Measurements from ENCODE around the gene KCNAB1.

DNA sequence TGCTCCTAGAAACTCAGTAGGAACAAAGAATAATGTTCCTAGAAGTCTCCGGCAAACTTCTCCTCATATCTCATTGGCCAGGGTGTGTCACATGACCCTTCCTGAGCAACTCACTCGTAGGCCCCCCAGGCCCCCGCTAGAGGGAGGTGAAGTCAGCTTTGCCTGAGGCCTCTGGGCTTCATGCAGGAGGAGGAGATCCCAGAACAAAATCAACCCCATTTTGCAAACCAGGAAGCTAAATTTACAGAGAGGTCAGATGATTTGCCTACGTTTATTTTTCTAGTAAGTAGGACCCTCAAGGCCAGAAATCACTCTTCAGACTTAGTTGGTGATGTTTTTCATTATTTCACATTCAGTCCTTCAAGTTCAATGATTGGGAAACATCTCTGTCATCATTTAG is 335.5 kb downstream of the KCNAB1 start:
- TF ChIP-seq, protein P1, sequence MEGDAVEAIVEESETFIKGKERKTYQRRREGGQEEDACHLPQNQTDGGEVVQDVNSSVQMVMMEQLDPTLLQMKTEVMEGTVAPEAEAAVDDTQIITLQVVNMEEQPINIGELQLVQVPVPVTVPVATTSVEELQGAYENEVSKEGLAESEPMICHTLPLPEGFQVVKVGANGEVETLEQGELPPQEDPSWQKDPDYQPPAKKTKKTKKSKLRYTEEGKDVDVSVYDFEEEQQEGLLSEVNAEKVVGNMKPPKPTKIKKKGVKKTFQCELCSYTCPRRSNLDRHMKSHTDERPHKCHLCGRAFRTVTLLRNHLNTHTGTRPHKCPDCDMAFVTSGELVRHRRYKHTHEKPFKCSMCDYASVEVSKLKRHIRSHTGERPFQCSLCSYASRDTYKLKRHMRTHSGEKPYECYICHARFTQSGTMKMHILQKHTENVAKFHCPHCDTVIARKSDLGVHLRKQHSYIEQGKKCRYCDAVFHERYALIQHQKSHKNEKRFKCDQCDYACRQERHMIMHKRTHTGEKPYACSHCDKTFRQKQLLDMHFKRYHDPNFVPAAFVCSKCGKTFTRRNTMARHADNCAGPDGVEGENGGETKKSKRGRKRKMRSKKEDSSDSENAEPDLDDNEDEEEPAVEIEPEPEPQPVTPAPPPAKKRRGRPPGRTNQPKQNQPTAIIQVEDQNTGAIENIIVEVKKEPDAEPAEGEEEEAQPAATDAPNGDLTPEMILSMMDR (IDR thresholded peaks at IDR 0.05), result no peak
- TF ChIP-seq EP300 (IDR thresholded peaks at IDR 0.05), result no peak
- TF ChIP-seq POLR2AphosphoS5 (IDR thresholded peaks at IDR 0.05), result no peak

Data from suprapubic skin (tissue), 4 donors.